Measurements from ENCODE around the gene DVL1. TPM values are rescaled to one million over a fixed set of nuclear protein-coding genes. Genes with fewer than 3 reads are reported as not detected.

The DVL1 gene
- total and polyA plus RNA-seq, 9 of the 15 experiments (the other 6 are each of a cell fraction or from before 2014, with no cell fraction given), result 0.62 to 135 (median 24.3) TPM

DNA sequence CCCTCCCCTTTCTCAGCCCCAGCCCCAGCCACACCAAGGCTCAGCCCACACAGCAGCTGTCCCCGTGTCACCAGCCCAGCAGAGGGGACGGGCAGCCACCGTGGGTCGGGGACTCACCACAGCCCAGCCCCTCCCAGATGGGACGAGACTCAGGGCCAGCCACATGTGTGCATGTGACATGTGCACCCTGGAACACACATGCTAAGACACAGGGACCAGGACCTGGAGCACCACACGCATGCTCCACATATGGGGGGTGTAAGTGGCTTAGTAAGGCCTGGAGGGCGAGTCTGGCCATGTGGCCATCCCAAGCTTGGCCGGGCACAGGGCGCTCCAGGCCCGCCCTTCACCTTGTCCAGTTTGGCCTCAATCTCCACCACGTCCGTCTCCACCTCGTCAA is 45.5 kb downstream of the DVL1 start:
- Histone ChIP-seq H4K20me1 (replicated peaks; ENCODE audit: control insufficient read depth, insufficient read depth, low read length) (peaks cover 30% of the 10 kb centered on the region; the same call in 1 of the 2 replicates), H3K27me3 (ENCODE audit: control insufficient read depth in 2 of 2, insufficient read depth in 2 of 2, low read length in 2 of 2) (no peaks in the 10 kb centered on the region), H3K9me3 (replicated peaks; ENCODE audit: control insufficient read depth, insufficient read depth, low read depth, low read length) (no peaks in the 10 kb centered on the region), H3K79me2 (ENCODE audit: control insufficient read depth, insufficient read depth, low read length) (peaks cover 37% of the 10 kb centered on the region), H3K27ac (ENCODE audit: extremely low read depth, low read depth, low read length) (no peak overlapping the region), H2AFZ (ENCODE audit: low read depth, low read length) (no peak overlapping the region), H3K9me1 (ENCODE audit: control insufficient read depth, insufficient read depth, low read length) (peaks cover 21% of the 10 kb centered on the region), H3K4me3 (no peak overlapping the region), H3K4me2 (ENCODE audit: insufficient read depth, low read length) (no peak overlapping the region), H3K36me3 (ENCODE audit: control insufficient read depth, insufficient read depth, low read length) (peaks cover 3% of the 10 kb centered on the region; the same call in 2 of the 3 replicates), H3K4me1 (replicated peaks in 1 of 2; ENCODE audit: control insufficient read depth in 2 of 2, insufficient read depth in 2 of 2, low read length in 2 of 2) (peaks cover 34 to 89% of the 10 kb centered on the region in 2 experiments), H3K9ac (ENCODE audit: insufficient read depth in 1 of 2, low read depth in 2 of 2, low read length in 2 of 2) (peak overlapping the region in 1 of 2 experiments; percentile 97; a peak in 2 of 4 replicates)
- ChIA-PET CTCF (ENCODE audit: low intra/inter-chr PET ratio) (no interaction called here), POLR2A (no interaction called here)
- 94% methylated on average over 10 of the region's 13 CpGs for WGBS (ENCODE audit: insufficient coverage, low coverage, missing lambda C conversion rate)
- intact Hi-C loops (cut with micrococcal nuclease) (loop anchor here (10.0 kb wide), 1 partner anchor 921 kb away; the partner anchor contains the start of gene SKI), in situ Hi-C loops (cut with MboI) (no loop called here)
- DNase-seq (ENCODE audit: extremely low read depth in 1 of 4, low spot score in 3 of 4), result no peak
- TF ChIP-seq DIDO1 (tag; IDR thresholded peaks at IDR 0.05; ENCODE audit: low read depth) (no peak), RBM39 (optimal IDR thresholded peaks at IDR 0.05; ENCODE audit: low read depth, low read length) (no peak), POLR2AphosphoS5 (IDR thresholded peaks at IDR 0.05; ENCODE audit: control insufficient read depth, insufficient read depth, low read depth, low read length) (no peak), CEBPB (tag; IDR thresholded peaks at IDR 0.05) (no peak), TFAM (CRISPR knock-in tag; conservative IDR thresholded peaks at IDR 0.05) (no peak), GABPB1 (CRISPR knock-in tag; IDR thresholded peaks at IDR 0.05) (0 out of 2 replicates have a peak, but pooled peaks have one; percentile 11), FIP1L1 (IDR thresholded peaks at IDR 0.05; ENCODE audit: low read depth, low read length, poor library complexity, severe bottlenecking) (peak; percentile 47), SLC30A9 (CRISPR knock-in tag; IDR thresholded peaks at IDR 0.05) (no peak), ETV6 (IDR thresholded peaks at IDR 0.05; ENCODE audit: borderline replicate concordance in 1 of 2, low read depth in 2 of 2, low read length in 1 of 2) (no peak), ETV6 (CRISPR knock-in tag; IDR thresholded peaks at IDR 0.05; ENCODE audit: borderline replicate concordance) (no peak), SAP30 (IDR thresholded peaks at IDR 0.05; ENCODE audit: borderline replicate concordance, insufficient read depth, low read depth, low read length, poor library complexity, severe bottlenecking) (no peak), ZNF79 (CRISPR knock-in tag; IDR thresholded peaks at IDR 0.05; ENCODE audit: low read depth) (no peak), DPF2 (IDR thresholded peaks at IDR 0.05) (no peak)
- TF ChIP-seq, protein P1, sequence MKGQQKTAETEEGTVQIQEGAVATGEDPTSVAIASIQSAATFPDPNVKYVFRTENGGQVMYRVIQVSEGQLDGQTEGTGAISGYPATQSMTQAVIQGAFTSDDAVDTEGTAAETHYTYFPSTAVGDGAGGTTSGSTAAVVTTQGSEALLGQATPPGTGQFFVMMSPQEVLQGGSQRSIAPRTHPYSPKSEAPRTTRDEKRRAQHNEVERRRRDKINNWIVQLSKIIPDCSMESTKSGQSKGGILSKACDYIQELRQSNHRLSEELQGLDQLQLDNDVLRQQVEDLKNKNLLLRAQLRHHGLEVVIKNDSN (CRISPR knock-in tag; IDR thresholded peaks at IDR 0.05), result peak; percentile 24; the same call in 1 of the 2 replicates
- TF ChIP-seq, protein P2, sequence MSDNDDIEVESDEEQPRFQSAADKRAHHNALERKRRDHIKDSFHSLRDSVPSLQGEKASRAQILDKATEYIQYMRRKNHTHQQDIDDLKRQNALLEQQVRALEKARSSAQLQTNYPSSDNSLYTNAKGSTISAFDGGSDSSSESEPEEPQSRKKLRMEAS (CRISPR knock-in tag; IDR thresholded peaks at IDR 0.05), result 0 out of 2 replicates have a peak, but pooled peaks have one; percentile 19
- BruUV-seq (replicated peaks), result no TSS peak
- FAIRE-seq, result no peak
- no peak for ATAC-seq
